ENCODE data around the gene ALPK1. TPM values are rescaled to one million over a fixed set of nuclear protein-coding genes. Genes with fewer than 3 reads are reported as not detected.
"Not testable (repeated sequence)": the region's sequence is repeated elsewhere in the genome, so short reads cannot be mapped to it uniquely, and the experiment has no call there.

ALPK1 gene
- total RNA-seq, 1 donor from 2014 or later: 5.1 TPM

GRCh38 chr4:112422644-112423043 is 125.5 kb downstream of the ALPK1 start:
- ATAC-seq (no peak), DNase-seq (no peak)
- intact Hi-C loops (cut with micrococcal nuclease): no loop called here

- DNase-seq (no peak), ATAC-seq (no peak)
- intact Hi-C loops (cut with micrococcal nuclease): no loop called here
These were observed 126.4 kb downstream of the ALPK1 start for GRCh38 chr4:112423591-112423990.

GRCh38 chr4:112425823-112426222 is 128.7 kb downstream of the ALPK1 start:
- intact Hi-C loops (cut with micrococcal nuclease): no loop called here
- DNase-seq: no peak
- ATAC-seq: no peak

- intact Hi-C loops (cut with micrococcal nuclease): no loop called here
- ATAC-seq (no peak), DNase-seq (no peak)
These were observed 129.2 kb downstream of the ALPK1 start for GRCh38 chr4:112426416-112426815.

GRCh38 chr4:112431158-112431557 is 134.0 kb downstream of the ALPK1 start:
- DNase-seq (no peak), ATAC-seq (no peak)
- intact Hi-C loops (cut with micrococcal nuclease): no loop called here

- no peak for DNase-seq
- no peak for ATAC-seq
- intact Hi-C loops (cut with micrococcal nuclease): no loop called here
These were observed 139.8 kb downstream of the ALPK1 start for GRCh38 chr4:112436987-112437386.

GRCh38 chr4:112442226-112442625 is 145.1 kb downstream of the ALPK1 start:
- intact Hi-C loops (cut with micrococcal nuclease); ATAC-seq; DNase-seq: not testable (repeated sequence)

- DNase-seq: no peak
- ATAC-seq: no peak
- intact Hi-C loops (cut with micrococcal nuclease): no loop called here
These were observed 151.3 kb downstream of the ALPK1 start for GRCh38 chr4:112448306-112449132.

- intact Hi-C loops (cut with micrococcal nuclease): no loop called here
- no peak for DNase-seq
- ATAC-seq: no peak
These were observed 152.5 kb downstream of the ALPK1 start for GRCh38 chr4:112449708-112450107.

GRCh38 chr4:112451104-112451503 is 153.9 kb downstream of the ALPK1 start:
- intact Hi-C loops (cut with micrococcal nuclease): no loop called here
- DNase-seq (no peak), ATAC-seq (no peak)

- intact Hi-C loops (cut with micrococcal nuclease): no loop called here
- DNase-seq (no peak), ATAC-seq (no peak)
These were observed 154.7 kb downstream of the ALPK1 start for GRCh38 chr4:112451831-112452230.

GRCh38 chr4:112453321-112453720 is 156.2 kb downstream of the ALPK1 start:
- intact Hi-C loops (cut with micrococcal nuclease): no loop called here
- ATAC-seq: no peak
- no peak for DNase-seq

- intact Hi-C loops (cut with micrococcal nuclease): no loop called here
- DNase-seq: no peak
- ATAC-seq: no peak
These were observed 175.1 kb downstream of the ALPK1 start for GRCh38 chr4:112472318-112472717.

- intact Hi-C loops (cut with micrococcal nuclease): no loop called here
- DNase-seq (no peak), ATAC-seq (no peak)
These were observed 176.8 kb downstream of the ALPK1 start for GRCh38 chr4:112473985-112474384.

- no peak for ATAC-seq
- DNase-seq: no peak
- intact Hi-C loops (cut with micrococcal nuclease): no loop called here
These were observed 188.8 kb downstream of the ALPK1 start for GRCh38 chr4:112485930-112486329.

GRCh38 chr4:112490808-112491207 is 193.6 kb downstream of the ALPK1 start:
- intact Hi-C loops (cut with micrococcal nuclease); DNase-seq; ATAC-seq: not testable (repeated sequence)

Other genes with a start within 250 kb of the ALPK1 start
- gene FAM241A, start 151.9 kb upstream of the ALPK1 start, total RNA-seq: 11.3 TPM
- 10.2 TPM for gene AP1AR, start 65.6 kb upstream of the ALPK1 start, total RNA-seq
- 32.2 TPM for gene TIFA, start 11.5 kb upstream of the ALPK1 start, total RNA-seq
- gene NEUROG2, start 218.8 kb downstream of the ALPK1 start, total RNA-seq: not detected

Measured in left ventricle myocardium superior (tissue), 1 donor.